Measurements from ENCODE around the gene HDAC1.
"Not testable (repeated sequence)": the region's sequence is repeated elsewhere in the genome, so short reads cannot be mapped to it uniquely, and the experiment has no call there.

Gene HDAC1

GRCh38 chr1:32291708-32292538 is at the start of gene HDAC1:
Gene HDAC1 (plus strand): TSS chr1:32292083. CDS start chr1:32292170, 87 bp downstream.
- DNase-seq (ENCODE audit: low spot score): peak; percentile 98

GRCh38 chr1:32242341-32242851 is 49.5 kb upstream of the HDAC1 start:
- no peak for DNase-seq (ENCODE audit: low spot score)

DNA sequence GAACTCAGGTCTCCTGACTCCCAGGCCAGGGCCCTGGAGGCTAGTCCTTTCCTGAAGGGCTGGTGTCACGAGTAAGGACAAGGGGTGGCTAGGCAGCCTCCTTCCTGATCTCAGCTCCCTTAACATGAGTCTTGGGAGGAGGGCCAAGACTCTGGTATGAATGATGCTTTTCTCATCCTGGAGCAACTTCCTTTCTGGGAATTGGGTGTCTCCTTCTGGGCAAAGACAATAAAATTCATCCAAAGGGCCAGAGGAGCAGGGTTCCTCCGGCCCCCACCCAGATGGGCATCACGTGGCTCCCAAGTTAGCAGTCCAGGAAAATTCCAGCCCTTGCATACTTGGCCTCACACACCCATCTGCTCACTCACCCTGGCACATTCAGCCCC is 45.0 kb upstream of the HDAC1 start, which contains the start of gene FAM167B:
Gene FAM167B (plus strand): TSS at position 335 of the 386 bp plus-strand sequence. CDS start 200 bp downstream, outside the sequence.
- no peak for DNase-seq (ENCODE audit: low spot score)

DNA sequence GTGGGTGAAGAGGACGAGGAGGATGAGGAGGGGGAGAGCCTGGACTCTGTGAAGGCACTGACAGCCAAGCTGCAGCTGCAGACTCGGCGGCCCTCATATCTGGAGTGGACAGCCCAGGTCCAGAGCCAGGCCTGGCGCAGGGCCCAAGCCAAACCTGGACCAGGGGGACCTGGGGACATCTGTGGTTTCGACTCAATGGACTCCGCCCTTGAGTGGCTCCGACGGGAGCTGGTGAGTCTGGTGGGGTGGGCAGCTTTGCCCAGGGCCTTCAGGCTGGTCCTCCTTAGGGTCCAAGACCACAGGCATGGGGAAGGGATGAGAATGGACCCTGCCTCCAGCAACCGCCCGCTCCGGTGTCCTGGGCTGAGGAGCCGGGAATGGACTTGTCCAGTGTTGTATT is 44.4 kb upstream of the HDAC1 start:
- DNase-seq (ENCODE audit: low spot score): no peak

DNA sequence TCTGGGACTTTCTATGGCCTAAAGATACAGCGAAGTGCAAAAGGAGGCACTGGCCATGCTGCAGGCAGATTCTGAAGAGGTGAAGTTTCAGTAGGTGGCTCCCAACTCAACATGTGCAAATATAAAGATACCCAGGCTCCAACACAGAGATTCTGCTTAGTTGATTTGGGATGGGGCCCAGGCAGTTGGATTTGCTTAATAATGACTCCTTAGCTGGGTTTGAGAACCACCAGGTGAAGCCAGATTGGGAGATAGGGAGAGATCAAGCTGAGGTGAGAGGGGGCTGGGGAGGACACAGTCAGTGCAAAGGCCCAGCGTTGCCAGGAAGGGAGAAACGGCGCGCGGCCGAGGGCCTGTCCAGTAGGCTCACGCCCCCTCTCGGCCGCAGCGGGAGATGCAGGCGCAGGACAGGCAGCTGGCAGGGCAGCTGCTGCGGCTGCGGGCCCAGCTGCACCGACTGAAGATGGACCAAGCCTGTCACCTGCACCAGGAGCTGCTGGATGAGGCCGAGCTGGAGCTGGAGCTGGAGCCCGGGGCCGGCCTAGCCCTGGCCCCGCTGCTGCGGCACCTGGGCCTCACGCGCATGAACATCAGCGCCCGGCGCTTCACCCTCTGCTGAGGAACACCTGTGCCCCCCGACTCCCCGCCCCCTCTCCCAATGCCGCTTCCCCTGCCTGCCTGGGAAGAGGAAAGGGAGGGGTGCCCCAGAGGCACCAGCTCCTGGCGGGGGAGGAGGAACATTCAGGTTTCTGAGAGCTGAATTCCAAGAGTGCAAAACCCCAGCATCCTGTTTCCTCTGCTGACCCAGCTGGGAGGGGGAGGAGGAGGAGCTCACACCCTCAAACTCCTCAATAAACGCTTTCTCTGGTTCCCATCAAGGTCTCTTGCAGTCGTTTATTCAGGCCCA is 43.6 kb upstream of the HDAC1 start:
- peak; percentile 85 for DNase-seq (ENCODE audit: low spot score)

- peak; percentile 89 for DNase-seq (ENCODE audit: low spot score)
Measured at GRCh38 chr1:32249831-32250525, 41.9 kb upstream of the HDAC1 start.

- peak; percentile 77 for DNase-seq (ENCODE audit: low spot score)
Measured at GRCh38 chr1:32250893-32251716, 40.8 kb upstream of the HDAC1 start, which contains the start of gene LCK. Gene LCK (plus strand): TSS chr1:32251265. CDS start chr1:32274330, 23,065 bp downstream.

GRCh38 chr1:32255072-32256071 is 36.5 kb upstream of the HDAC1 start:
- no peak for DNase-seq (ENCODE audit: low spot score)

DNA sequence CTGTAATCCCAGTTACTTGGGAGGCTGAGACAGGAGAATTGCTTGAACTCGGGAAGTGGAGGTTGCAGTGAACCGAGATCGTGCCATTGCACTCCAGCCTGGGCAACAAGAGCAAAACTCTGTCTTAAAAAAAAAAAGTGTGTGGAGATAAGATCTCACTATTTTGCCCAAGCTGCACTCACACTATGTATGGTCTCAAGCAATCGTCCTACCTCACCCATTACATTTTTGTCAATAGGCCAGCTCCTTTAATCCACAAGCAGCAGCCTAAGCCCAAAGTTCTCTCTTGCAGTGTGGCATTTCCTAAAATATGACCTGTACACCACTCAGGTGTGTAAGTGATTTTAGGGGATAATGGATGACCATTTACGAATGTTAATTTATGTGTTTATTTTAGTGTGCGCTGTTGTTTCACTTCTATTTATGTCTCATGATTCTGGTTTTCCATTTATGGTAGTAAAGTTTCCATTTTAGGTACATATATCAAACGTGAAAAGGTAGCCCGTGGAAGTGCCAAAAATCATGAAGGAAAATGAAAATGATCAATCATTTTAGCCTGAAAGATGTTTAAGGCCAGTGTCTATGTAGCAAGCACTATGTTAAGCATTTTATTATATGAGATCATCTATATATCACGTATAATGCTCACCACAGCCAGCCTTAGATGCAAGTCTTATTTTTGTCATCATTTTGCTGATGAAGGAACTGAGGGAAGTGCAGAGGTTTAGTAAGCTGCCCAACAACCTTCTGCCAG is 35.2 kb upstream of the HDAC1 start:
- no peak for DNase-seq (ENCODE audit: low spot score)

GRCh38 chr1:32257227-32257508 is 34.7 kb upstream of the HDAC1 start:
- DNase-seq (ENCODE audit: low spot score): no peak

DNA sequence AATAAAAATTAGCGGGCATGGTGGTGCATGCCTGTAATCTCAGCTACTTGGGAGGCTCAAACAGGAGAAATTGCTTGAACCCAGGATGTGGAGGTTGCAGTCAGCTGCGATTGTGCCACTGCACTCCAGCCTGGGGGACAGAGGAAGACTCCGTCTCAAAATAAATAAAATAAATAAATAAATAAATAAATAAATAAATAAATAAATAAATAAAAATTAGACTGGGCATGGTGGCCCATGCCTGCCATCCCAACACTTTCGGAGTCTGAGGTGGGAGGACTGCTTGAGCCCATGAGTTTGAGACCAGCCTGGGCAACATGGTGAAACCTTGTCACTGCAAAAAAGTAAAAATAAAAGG is 28.7 kb upstream of the HDAC1 start:
- not testable (repeated sequence) for DNase-seq (ENCODE audit: low spot score)

DNA sequence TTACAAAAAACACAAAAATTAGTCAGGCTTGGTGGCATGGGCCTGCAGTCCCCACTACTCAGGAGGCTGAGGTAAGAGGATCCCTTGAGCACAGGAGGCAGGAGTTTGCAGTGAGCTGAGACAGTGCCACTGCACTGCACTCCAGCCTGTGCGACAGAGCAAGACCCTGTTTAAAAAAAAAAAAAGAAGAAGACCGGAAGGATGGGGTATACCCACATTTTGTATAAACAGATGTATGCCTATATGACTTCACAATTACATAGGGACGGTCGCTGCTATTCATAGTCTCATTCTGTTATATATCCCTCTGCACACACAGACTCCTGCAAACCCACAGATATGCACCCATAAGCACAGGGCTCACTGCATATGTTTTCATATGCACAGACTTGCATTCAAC is 28.1 kb upstream of the HDAC1 start:
- peak; percentile 86 for DNase-seq (ENCODE audit: low spot score)

DNA sequence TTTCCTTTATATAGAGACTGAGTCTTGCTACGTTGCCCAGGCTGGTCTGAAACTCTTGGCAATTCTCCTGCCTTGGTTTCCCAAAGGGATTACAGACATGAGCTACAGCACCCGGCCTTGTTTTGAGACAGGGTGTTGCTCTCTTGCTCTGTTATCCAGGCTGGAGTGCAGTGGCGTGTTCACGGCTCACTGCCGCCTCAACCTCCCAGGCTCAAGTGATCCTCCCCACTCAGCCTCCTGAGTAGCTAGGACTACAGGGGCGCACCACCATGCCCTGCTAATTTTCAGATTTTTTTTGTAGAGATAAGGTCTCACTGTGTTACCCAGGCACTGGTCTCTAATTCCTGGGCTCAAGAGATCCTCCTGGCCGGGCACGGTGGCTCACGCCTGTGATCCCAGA is 26.0 kb upstream of the HDAC1 start:
- DNase-seq (ENCODE audit: low spot score): no peak

GRCh38 chr1:32266921-32267591 is 24.8 kb upstream of the HDAC1 start:
- no peak for DNase-seq (ENCODE audit: low spot score)

DNA sequence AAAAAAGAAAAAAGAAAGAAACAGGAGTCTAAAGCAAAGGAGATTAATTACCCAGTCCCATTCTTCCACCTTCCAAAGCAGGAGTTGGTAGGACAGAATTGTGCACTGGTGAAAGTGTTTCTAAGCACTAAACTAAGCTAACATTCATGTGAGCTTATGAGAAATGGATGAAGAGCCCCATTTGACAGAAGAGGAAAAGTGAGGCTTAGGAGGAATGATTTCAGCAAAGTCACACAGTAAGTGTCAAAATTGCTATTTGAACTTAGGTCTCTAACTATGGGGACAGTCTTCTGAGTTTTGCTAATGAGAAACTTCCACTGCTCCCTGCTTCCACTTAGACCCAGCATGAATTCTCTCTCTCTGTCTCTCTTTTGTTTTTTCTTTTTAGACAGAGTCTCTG is 22.1 kb upstream of the HDAC1 start:
- DNase-seq (ENCODE audit: low spot score): no peak

- DNase-seq (ENCODE audit: low spot score): no peak
Measured at GRCh38 chr1:32272557-32273390, 19.1 kb upstream of the HDAC1 start.

DNA sequence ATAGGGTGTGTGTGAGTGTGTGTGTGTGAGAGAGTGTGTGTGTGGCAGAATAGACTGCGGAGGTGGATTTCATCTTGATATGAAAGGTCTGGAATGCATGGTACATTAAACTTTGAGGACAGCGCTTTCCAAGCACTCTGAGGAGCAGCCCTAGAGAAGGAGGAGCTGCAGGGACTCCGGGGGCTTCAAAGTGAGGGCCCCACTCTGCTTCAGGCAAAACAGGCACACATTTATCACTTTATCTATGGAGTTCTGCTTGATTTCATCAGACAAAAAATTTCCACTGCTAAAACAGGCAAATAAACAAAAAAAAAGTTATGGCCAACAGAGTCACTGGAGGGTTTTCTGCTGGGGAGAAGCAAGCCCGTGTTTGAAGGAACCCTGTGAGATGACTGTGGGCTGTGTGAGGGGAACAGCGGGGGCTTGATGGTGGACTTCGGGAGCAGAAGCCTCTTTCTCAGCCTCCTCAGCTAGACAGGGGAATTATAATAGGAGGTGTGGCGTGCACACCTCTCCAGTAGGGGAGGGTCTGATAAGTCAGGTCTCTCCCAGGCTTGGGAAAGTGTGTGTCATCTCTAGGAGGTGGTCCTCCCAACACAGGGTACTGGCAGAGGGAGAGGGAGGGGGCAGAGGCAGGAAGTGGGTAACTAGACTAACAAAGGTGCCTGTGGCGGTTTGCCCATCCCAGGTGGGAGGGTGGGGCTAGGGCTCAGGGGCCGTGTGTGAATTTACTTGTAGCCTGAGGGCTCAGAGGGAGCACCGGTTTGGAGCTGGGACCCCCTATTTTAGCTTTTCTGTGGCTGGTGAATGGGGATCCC is 18.3 kb upstream of the HDAC1 start:
- peak; percentile 59 for DNase-seq (ENCODE audit: low spot score)

All from NAMALWA (cell line).